Vagina (tissue), 2 donors: Measurements from ENCODE around the gene SF3B4. TPM values are rescaled to one million over a fixed set of nuclear protein-coding genes. Genes with fewer than 3 reads are reported as not detected.
A peak's percentile ranks its signal among the peaks of the same experiment; 100 is the strongest.

Source experiments
- DNase-seq, 2 donors: peaks; one replicate each; pipeline ENCODE4 v3.0.0-alpha.2; 2017; ENCODE audit errors: extremely low spot score in 2 of 2
- H3K27ac ChIP-seq: fragments of 200-600 bp; sonication (generic); one replicate; pipeline ENCODE4 v1.5.1; 2019
- H3K27me3 ChIP-seq: fragments of 200-600 bp; sonication (generic); one replicate; pipeline ENCODE4 v1.5.1; 2019
- H3K36me3 ChIP-seq, 2 donors: fragments of 200-600 bp; sonication (generic); one replicate each; pipeline ENCODE4 v1.5.1; 2017 to 2019
- H3K4me1 ChIP-seq: fragments of 200-600 bp; sonication (generic); one replicate; pipeline ENCODE4 v1.5.1; 2019
- H3K4me3 ChIP-seq, 2 donors: fragments of 200-600 bp; sonication (generic); 1 replicate in 1 of 2; 2 replicates in 1 of 2; pipeline ENCODE4 v1.5.1; 2016 to 2019
- H3K9me3 ChIP-seq: fragments of 200-600 bp; sonication (generic); one replicate; pipeline ENCODE4 v1.5.1; 2019
- POLR2A ChIP-seq, 2 donors: fragments of 450-650 bp; IDR thresholded peaks; one replicate each; pipeline ENCODE4 v1.6.1; 2017; ENCODE audit warnings: antibody characterized with exemption in 2 of 2, mild to moderate bottlenecking in 2 of 2, moderate library complexity in 2 of 2
- POLR2AphosphoS5 ChIP-seq, 2 donors: sonication (generic); formaldehyde crosslinking; IDR thresholded peaks; one replicate each; pipeline ENCODE4 v1.9.0; 2017; ENCODE audit warnings: antibody characterized with exemption in 2 of 2, mild to moderate bottlenecking in 2 of 2, low read depth in 1 of 2; ENCODE audit not compliant: insufficient read depth in 1 of 2
- intact Hi-C: fragments of 100-400 bp; cut with DNase I; formaldehyde crosslinking; loops from one replicate; pipeline ENCODE4 v1.15.1; 2023
- total RNA-seq: library from RNA; depleted of rRNA; stranded (reverse); fragments of >200 nt; gene quantifications from one replicate; pipeline ENCODE4 v1.2.3, GENCODE V29; 2016
- TF ChIP-seq, protein P1 (sequence below), 3 experiments: fragments of 450-650 bp in 2 of 3; fragments of 200-600 bp in 1 of 3; sonication (generic) in 1 of 3; IDR thresholded peaks; one replicate each; pipeline ENCODE4 v1.5.1; 2017 to 2019; ENCODE audit warnings: antibody characterized with exemption in 3 of 3, mild to moderate bottlenecking in 2 of 3, moderate library complexity in 2 of 3

SF3B4 gene
- total RNA-seq, 1 donor from 2014 or later = 21.6 TPM

DNA sequence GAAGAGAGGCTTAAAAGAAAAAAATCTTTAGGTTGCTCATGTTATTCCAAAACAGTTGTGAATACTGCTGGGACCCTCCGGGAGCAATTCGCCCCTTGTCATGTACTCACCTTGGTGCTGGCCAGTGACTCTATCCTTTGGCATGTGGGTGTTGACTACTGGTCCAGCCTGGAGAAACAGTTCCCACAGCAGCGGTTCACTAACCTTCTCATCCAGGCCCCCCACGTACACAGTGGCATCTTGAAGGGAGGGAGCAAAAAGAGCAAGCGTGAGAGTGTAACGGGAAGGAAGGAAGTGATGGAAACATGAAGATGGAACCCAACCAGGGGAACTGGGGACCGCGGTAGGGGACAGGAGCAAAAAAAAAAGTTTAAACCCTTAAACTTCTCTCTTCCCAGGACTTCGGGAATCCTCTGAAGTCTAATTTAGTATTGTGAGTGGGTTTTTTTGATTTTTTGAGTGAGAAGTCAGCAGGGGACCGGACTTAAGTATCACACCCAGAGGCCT is 494 bp downstream of the SF3B4 start:
- no peaks in the 10 kb centered on the region for H3K9me3 ChIP-seq
- peak overlapping the region; percentile 98 for H3K27ac ChIP-seq
- intact Hi-C loops = no loop called here
- TF ChIP-seq POLR2AphosphoS5 (IDR thresholded peaks at IDR 0.05; ENCODE audit: insufficient read depth in 1 of 2, low read depth in 1 of 2) (no peak), POLR2A (IDR thresholded peaks at IDR 0.05) (no peak)
- TF ChIP-seq, protein P1, sequence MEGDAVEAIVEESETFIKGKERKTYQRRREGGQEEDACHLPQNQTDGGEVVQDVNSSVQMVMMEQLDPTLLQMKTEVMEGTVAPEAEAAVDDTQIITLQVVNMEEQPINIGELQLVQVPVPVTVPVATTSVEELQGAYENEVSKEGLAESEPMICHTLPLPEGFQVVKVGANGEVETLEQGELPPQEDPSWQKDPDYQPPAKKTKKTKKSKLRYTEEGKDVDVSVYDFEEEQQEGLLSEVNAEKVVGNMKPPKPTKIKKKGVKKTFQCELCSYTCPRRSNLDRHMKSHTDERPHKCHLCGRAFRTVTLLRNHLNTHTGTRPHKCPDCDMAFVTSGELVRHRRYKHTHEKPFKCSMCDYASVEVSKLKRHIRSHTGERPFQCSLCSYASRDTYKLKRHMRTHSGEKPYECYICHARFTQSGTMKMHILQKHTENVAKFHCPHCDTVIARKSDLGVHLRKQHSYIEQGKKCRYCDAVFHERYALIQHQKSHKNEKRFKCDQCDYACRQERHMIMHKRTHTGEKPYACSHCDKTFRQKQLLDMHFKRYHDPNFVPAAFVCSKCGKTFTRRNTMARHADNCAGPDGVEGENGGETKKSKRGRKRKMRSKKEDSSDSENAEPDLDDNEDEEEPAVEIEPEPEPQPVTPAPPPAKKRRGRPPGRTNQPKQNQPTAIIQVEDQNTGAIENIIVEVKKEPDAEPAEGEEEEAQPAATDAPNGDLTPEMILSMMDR (IDR thresholded peaks at IDR 0.05) = no peak
- DNase-seq = no peak
- H3K4me3 ChIP-seq = peak overlapping the region; percentile 81 to 91
- peaks cover 35% of the 10 kb centered on the region for H3K4me1 ChIP-seq
- peaks cover 3 to 55% of the 10 kb centered on the region in 2 donors for H3K36me3 ChIP-seq
- H3K27me3 ChIP-seq = no peaks in the 10 kb centered on the region

DNA sequence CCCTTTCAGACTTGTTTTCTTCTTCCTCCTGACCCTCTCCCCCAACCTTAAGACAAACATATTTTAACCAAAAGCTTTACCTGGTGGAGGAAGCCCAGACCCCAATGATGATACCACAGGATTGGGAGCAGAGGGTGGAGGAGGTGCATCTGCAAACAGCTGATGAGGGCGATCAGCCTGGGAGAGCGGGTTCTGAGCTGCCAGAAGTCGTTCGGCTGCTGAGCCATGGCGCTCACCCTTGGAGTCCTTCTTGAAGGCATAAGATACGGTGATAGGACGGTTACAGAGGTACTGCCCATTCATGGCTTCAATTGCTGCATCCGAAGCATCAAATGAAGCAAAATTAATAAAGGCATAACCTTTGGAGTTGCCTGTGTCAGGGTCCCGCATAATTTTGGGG is 1.3 kb downstream of the SF3B4 start:
- H3K4me1 ChIP-seq = peaks cover 35% of the 10 kb centered on the region
- peaks cover 3 to 47% of the 10 kb centered on the region in 2 donors for H3K36me3 ChIP-seq
- intact Hi-C loops = no loop called here
- no peaks in the 10 kb centered on the region for H3K27me3 ChIP-seq
- TF ChIP-seq POLR2A (IDR thresholded peaks at IDR 0.05) (no peak), POLR2AphosphoS5 (IDR thresholded peaks at IDR 0.05; ENCODE audit: insufficient read depth in 1 of 2, low read depth in 1 of 2) (no peak)
- TF ChIP-seq, protein P1 (IDR thresholded peaks at IDR 0.05) = no peak
- no peak overlapping the region for H3K27ac ChIP-seq
- H3K4me3 ChIP-seq = peak overlapping the region; percentile 81 to 91
- H3K9me3 ChIP-seq = no peaks in the 10 kb centered on the region
- no peak for DNase-seq

DNA sequence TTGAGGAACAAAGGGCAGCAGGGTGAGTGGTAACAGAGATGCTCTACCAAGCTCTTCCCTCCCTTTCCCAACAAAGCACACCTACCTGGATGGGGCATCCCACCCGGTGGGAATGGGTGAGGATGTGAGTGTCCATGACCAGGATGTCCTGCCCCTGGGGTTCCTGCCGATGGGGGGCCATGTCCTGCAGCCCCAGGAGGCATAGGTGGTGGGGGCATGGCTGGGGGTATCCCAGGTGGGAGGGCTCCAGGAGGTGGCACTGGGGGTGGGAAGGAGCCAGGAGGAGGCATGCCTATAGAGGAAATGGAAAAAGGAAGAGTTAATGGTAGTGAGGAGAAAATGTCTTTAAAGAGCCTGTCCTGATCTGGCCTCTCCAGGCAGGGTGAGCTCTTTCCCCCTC is 1.9 kb downstream of the SF3B4 start:
- TF ChIP-seq POLR2AphosphoS5 (IDR thresholded peaks at IDR 0.05; ENCODE audit: insufficient read depth in 1 of 2, low read depth in 1 of 2) (no peak), POLR2A (IDR thresholded peaks at IDR 0.05) (no peak)
- TF ChIP-seq, protein P1 (IDR thresholded peaks at IDR 0.05) = no peak
- peaks cover 35% of the 10 kb centered on the region for H3K4me1 ChIP-seq
- no peaks in the 10 kb centered on the region for H3K9me3 ChIP-seq
- H3K27ac ChIP-seq = no peak overlapping the region
- H3K4me3 ChIP-seq = no peak overlapping the region
- H3K27me3 ChIP-seq = no peaks in the 10 kb centered on the region
- no peak for DNase-seq
- intact Hi-C loops = no loop called here
- H3K36me3 ChIP-seq = peaks cover 3 to 47% of the 10 kb centered on the region in 2 donors

DNA sequence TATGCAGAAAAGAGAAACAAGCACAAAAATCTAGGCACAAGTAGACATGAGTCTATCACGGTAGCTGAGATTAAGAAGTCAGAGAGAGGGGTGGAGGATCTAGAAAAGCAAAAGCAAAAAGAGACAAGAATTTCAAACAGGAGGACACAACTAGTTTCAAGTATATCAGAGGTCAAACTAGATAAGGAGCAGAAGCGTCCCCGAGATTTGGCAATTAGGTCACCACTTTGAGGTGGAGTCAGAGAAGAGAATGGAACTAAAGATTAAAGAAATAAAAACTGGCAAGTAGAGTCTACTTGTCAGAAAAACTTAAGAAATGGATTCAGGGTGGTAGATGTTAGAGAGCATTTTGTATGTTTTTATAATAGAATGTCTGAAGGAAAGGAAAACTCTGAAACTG is 2.3 kb downstream of the SF3B4 start:
- intact Hi-C loops = no loop called here
- Histone ChIP-seq H3K4me3 (no peak overlapping the region), H3K27me3 (no peaks in the 10 kb centered on the region), H3K27ac (no peak overlapping the region), H3K4me1 (peaks cover 35% of the 10 kb centered on the region), H3K9me3 (no peaks in the 10 kb centered on the region), H3K36me3 (peaks cover 3 to 47% of the 10 kb centered on the region in 2 donors)
- TF ChIP-seq POLR2AphosphoS5 (IDR thresholded peaks at IDR 0.05; ENCODE audit: insufficient read depth in 1 of 2, low read depth in 1 of 2) = no peak
- TF ChIP-seq POLR2A (IDR thresholded peaks at IDR 0.05) = no peak
- TF ChIP-seq, protein P1 (IDR thresholded peaks at IDR 0.05) = no peak
- no peak for DNase-seq

DNA sequence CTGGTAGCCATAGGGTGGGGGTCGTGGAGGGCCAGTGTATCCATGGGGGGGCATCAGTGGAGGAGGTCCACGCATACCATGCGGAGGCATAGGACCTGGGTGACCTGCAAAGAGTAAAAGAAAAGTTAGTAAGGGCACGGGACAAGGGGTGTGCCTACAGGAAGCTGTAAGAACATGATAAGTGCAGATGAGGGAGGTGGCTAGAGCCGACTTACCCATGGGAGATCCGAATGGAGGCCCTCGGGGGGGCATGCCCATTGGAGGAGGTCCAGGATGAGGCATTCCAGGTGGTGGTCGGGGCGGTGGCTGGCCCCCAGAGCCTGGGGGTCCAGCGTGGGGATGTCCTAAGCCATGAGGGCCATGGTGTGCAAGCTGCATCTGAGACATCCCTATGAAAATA is 4.0 kb downstream of the SF3B4 start:
- Histone ChIP-seq H3K36me3 (peaks cover 3 to 47% of the 10 kb centered on the region in 2 donors), H3K9me3 (no peaks in the 10 kb centered on the region), H3K27ac (no peak overlapping the region), H3K27me3 (no peaks in the 10 kb centered on the region), H3K4me1 (peaks cover 33% of the 10 kb centered on the region), H3K4me3 (no peak overlapping the region)
- DNase-seq = no peak
- intact Hi-C loops = no loop called here
- TF ChIP-seq, protein P1 (IDR thresholded peaks at IDR 0.05) = no peak
- no peak for TF ChIP-seq POLR2A (IDR thresholded peaks at IDR 0.05)
- TF ChIP-seq POLR2AphosphoS5 (IDR thresholded peaks at IDR 0.05; ENCODE audit: insufficient read depth in 1 of 2, low read depth in 1 of 2) = no peak
